ENCODE measurements around the gene CYB5D1.

The CYB5D1 gene

DNA sequence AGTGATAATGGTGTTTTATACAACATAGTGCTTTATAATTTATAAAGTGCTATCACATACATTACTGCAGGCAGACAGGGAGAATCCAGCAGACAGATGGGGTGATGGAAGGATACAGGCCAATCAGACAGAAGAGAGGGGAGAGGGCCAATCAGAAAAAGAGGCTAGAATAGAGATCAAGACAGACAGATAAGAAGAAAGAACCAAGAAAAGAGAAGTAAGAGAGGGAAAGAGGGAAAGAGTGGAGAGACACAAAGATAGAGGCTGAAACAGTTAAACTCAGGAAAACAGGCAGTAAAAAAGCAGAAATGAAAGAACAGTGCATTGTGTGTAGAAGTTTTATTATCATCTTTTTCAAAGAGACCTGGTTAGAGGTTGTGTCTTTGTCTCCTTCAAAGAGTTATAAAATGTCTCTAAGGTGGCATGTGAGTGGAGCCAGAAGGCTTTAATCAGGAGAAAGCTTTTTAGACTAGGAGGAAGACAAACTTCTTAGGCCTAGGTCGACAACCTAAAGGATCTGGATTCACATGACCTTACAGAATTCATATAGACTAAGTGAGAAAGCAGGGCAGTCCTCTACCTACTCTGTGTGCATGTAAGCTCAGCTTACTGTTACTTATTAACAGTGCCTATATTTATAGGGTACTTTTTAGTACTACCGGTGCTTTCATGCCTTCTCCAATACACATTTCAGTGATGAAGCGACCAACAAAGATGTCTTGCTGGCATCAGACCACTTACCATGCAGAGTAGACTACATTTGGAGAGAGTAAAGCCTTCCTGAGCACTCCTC lies 22.5 kb downstream of the CYB5D1 start:
- no peaks in the 10 kb centered on the region for H3K4me1 ChIP-seq (ENCODE audit: insufficient read depth, insufficient read length)
- no peaks in the 10 kb centered on the region for H3K27me3 ChIP-seq (ENCODE audit: insufficient read depth, insufficient read length)
- no peaks in the 10 kb centered on the region for H3K9me3 ChIP-seq (ENCODE audit: insufficient read depth, low read length)
- DNase-seq (ENCODE audit: low read depth, low spot score) = no peak
- no peak overlapping the region for H3K9ac ChIP-seq (ENCODE audit: insufficient read length, low read depth)
- H3K36me3 ChIP-seq (ENCODE audit: insufficient read depth, insufficient read length, low read length) = peaks cover 33% of the 10 kb centered on the region
- TF ChIP-seq ZNF274 (IDR thresholded peaks at IDR 0.05; ENCODE audit: low read depth, low read length) (no peak), SUZ12 (IDR thresholded peaks at IDR 0.05; ENCODE audit: extremely low read depth, insufficient read depth, insufficient read length) (no peak), YY1 (IDR thresholded peaks at IDR 0.05; ENCODE audit: insufficient read depth, insufficient read length) (no peak)
- no peak overlapping the region for H3K4me3 ChIP-seq (ENCODE audit: insufficient read length, low read depth)

DNA sequence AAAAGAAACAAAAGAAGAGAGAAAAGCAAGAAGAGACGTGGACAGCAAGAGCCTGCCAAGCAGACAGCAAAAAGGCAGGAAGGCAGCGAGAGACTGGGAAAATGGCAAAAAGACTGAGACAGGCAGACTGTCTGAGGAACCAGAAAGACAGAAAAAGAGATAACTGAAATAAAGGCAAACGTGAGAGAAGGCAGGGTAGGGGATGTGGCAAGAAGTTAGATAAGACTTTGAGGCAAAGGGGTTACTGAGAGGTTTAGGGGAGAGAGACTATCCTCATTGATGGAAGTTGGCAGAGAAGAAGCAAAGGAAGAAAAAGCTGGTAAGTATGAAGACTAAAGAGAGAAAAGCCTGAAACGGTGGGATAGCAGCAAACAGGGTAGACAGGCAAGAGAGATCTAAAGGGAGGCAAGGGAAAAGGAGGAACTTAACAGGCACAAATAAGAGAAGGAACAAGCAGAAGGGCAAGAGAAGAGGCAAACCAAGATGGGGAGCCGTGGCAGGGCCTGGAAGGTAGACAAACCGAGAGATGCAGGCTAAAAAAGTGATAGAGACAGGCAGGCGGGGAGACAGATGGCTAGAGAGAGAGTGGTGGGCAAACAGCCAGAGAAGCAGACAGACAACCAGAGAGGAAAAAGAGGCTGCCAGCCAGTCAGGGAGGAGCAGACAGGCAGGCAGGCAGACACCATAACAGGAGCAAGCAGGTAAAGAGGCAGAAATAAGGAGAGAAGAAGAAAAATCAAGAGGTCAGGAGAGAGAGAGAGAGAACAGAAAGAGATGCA lies 23.7 kb downstream of the CYB5D1 start:
- Histone ChIP-seq H3K36me3 (ENCODE audit: insufficient read depth, insufficient read length, low read length) (peaks cover 33% of the 10 kb centered on the region), H3K4me3 (ENCODE audit: insufficient read length, low read depth) (no peak overlapping the region)
- DNase-seq (ENCODE audit: low read depth, low spot score) = no peak

GRCh38 chr17:7882068-7882467 lies 24.3 kb downstream of the CYB5D1 start:
- no peaks in the 10 kb centered on the region for H3K27me3 ChIP-seq (ENCODE audit: insufficient read depth, insufficient read length)
- H3K9me3 ChIP-seq (ENCODE audit: insufficient read depth, low read length) = no peaks in the 10 kb centered on the region
- H3K9ac ChIP-seq (ENCODE audit: insufficient read length, low read depth) = no peak overlapping the region
- no peak for DNase-seq (ENCODE audit: low read depth, low spot score)
- peaks cover 2% of the 10 kb centered on the region for H3K4me1 ChIP-seq (ENCODE audit: insufficient read depth, insufficient read length)
- TF ChIP-seq YY1 (IDR thresholded peaks at IDR 0.05; ENCODE audit: insufficient read depth, insufficient read length) (no peak), ZNF274 (IDR thresholded peaks at IDR 0.05; ENCODE audit: low read depth, low read length) (no peak)
- H3K4me3 ChIP-seq (ENCODE audit: insufficient read length, low read depth) = no peak overlapping the region
- H3K36me3 ChIP-seq (ENCODE audit: insufficient read depth, insufficient read length, low read length) = peaks cover 33% of the 10 kb centered on the region

More for the DNA sequence above, 23.7 kb downstream of the CYB5D1 start:
- Histone ChIP-seq H3K9me3 (ENCODE audit: insufficient read depth, low read length) (no peaks in the 10 kb centered on the region), H3K9ac (ENCODE audit: insufficient read length, low read depth) (no peak overlapping the region), H3K27me3 (ENCODE audit: insufficient read depth, insufficient read length) (no peaks in the 10 kb centered on the region), H3K4me1 (ENCODE audit: insufficient read depth, insufficient read length) (peaks cover 2% of the 10 kb centered on the region)
- TF ChIP-seq YY1 (IDR thresholded peaks at IDR 0.05; ENCODE audit: insufficient read depth, insufficient read length) (no peak), ZNF274 (IDR thresholded peaks at IDR 0.05; ENCODE audit: low read depth, low read length) (no peak), SUZ12 (IDR thresholded peaks at IDR 0.05; ENCODE audit: extremely low read depth, insufficient read depth, insufficient read length) (no peak)

DNA sequence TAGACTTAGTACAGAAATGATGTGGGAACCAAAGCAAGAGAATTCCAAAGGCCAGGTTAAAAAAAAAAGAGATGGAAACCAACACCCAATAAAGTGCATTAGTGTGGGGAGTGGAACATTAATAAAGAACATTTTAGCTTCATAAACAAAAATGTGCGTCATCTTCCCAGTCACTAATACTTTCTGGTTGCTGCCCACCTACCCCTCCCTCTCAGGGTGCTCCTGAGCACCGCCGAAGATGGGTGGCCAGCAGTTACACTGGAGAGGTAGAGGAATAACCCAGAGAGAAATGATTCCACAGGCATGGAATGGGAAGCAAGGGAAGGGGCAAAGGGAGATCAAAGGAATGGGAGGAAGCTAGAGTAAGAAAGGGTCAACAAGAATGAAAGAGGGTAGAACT lies 24.8 kb downstream of the CYB5D1 start:
- H3K9ac ChIP-seq (ENCODE audit: insufficient read length, low read depth) = no peak overlapping the region
- H3K9me3 ChIP-seq (ENCODE audit: insufficient read depth, low read length) = no peaks in the 10 kb centered on the region
- no peak for DNase-seq (ENCODE audit: low read depth, low spot score)
- peaks cover 2% of the 10 kb centered on the region for H3K4me1 ChIP-seq (ENCODE audit: insufficient read depth, insufficient read length)
- no peak for TF ChIP-seq SUZ12 (IDR thresholded peaks at IDR 0.05; ENCODE audit: extremely low read depth, insufficient read depth, insufficient read length)
- TF ChIP-seq YY1 (IDR thresholded peaks at IDR 0.05; ENCODE audit: insufficient read depth, insufficient read length) = no peak
- TF ChIP-seq ZNF274 (IDR thresholded peaks at IDR 0.05; ENCODE audit: low read depth, low read length) = no peak
- peaks cover 33% of the 10 kb centered on the region for H3K36me3 ChIP-seq (ENCODE audit: insufficient read depth, insufficient read length, low read length)
- H3K27me3 ChIP-seq (ENCODE audit: insufficient read depth, insufficient read length) = no peaks in the 10 kb centered on the region
- no peak overlapping the region for H3K4me3 ChIP-seq (ENCODE audit: insufficient read length, low read depth)

- Histone ChIP-seq H3K9me3 (ENCODE audit: insufficient read depth, low read length) (no peaks in the 10 kb centered on the region), H3K4me3 (ENCODE audit: insufficient read length, low read depth) (no peak overlapping the region), H3K4me1 (ENCODE audit: insufficient read depth, insufficient read length) (peaks cover 2% of the 10 kb centered on the region), H3K9ac (ENCODE audit: insufficient read length, low read depth) (peak overlapping the region; percentile 21), H3K27me3 (ENCODE audit: insufficient read depth, insufficient read length) (no peaks in the 10 kb centered on the region), H3K36me3 (ENCODE audit: insufficient read depth, insufficient read length, low read length) (peaks cover 33% of the 10 kb centered on the region)
- no peak for TF ChIP-seq ZNF274 (IDR thresholded peaks at IDR 0.05; ENCODE audit: low read depth, low read length)
- no peak for TF ChIP-seq SUZ12 (IDR thresholded peaks at IDR 0.05; ENCODE audit: extremely low read depth, insufficient read depth, insufficient read length)
- no peak for TF ChIP-seq YY1 (IDR thresholded peaks at IDR 0.05; ENCODE audit: insufficient read depth, insufficient read length)
- DNase-seq (ENCODE audit: low read depth, low spot score) = no peak
Observed at GRCh38 chr17:7883781-7884386, 26.1 kb downstream of the CYB5D1 start.

GRCh38 chr17:7884581-7885366 lies 27.0 kb downstream of the CYB5D1 start:
- peaks cover 5% of the 10 kb centered on the region for H3K4me1 ChIP-seq (ENCODE audit: insufficient read depth, insufficient read length)
- peak overlapping the region; percentile 36 for H3K4me3 ChIP-seq (ENCODE audit: insufficient read length, low read depth)
- no peak for DNase-seq (ENCODE audit: low read depth, low spot score)
- H3K36me3 ChIP-seq (ENCODE audit: insufficient read depth, insufficient read length, low read length) = peaks cover 24% of the 10 kb centered on the region
- TF ChIP-seq SUZ12 (IDR thresholded peaks at IDR 0.05; ENCODE audit: extremely low read depth, insufficient read depth, insufficient read length) = no peak
- TF ChIP-seq ZNF274 (IDR thresholded peaks at IDR 0.05; ENCODE audit: low read depth, low read length) = no peak
- TF ChIP-seq YY1 (IDR thresholded peaks at IDR 0.05; ENCODE audit: insufficient read depth, insufficient read length) = no peak
- H3K27me3 ChIP-seq (ENCODE audit: insufficient read depth, insufficient read length) = no peaks in the 10 kb centered on the region
- peak overlapping the region; percentile 77 for H3K9ac ChIP-seq (ENCODE audit: insufficient read length, low read depth)
- no peaks in the 10 kb centered on the region for H3K9me3 ChIP-seq (ENCODE audit: insufficient read depth, low read length)
